Muscle layer of colon (tissue), 2 donors: ENCODE data around the gene LRRN4.

Source experiments
- H3K27ac ChIP-seq: one replicate; pipeline ENCODE4 v1.7.0; 2013; ENCODE audit warnings: low read depth, mild to moderate bottlenecking, low read length, moderate library complexity
- H3K27me3 ChIP-seq, 2 donors: one replicate each; pipeline ENCODE4 v1.7.0; 2013; ENCODE audit warnings: low read length in 2 of 2, mild to moderate bottlenecking in 2 of 2; ENCODE audit not compliant: insufficient read depth in 2 of 2, control insufficient read depth in 1 of 2
- H3K36me3 ChIP-seq: one replicate; pipeline ENCODE4 v1.7.0; 2013; ENCODE audit warnings: mild to moderate bottlenecking, low read length; ENCODE audit not compliant: insufficient read depth
- H3K4me1 ChIP-seq: one replicate; pipeline ENCODE4 v1.7.0; 2013; ENCODE audit warnings: mild to moderate bottlenecking, low read length; ENCODE audit not compliant: insufficient read depth
- H3K4me3 ChIP-seq, 2 donors: one replicate each; pipeline ENCODE4 v1.7.0; 2013; ENCODE audit warnings: low read length in 2 of 2, low read depth in 1 of 2, mild to moderate bottlenecking in 1 of 2, moderate library complexity in 1 of 2
- H3K9ac ChIP-seq: one replicate; pipeline ENCODE4 v1.7.0; 2013; ENCODE audit warnings: low read length
- H3K9me3 ChIP-seq: one replicate; pipeline ENCODE4 v1.7.0; 2013; ENCODE audit warnings: mild to moderate bottlenecking, low read length
- donor health status: abdominal sarcoma.
- donor health status: Adenocarcinoma of cecum.

The LRRN4 gene

GRCh38 chr20:6053776-6054688 lies at the start of gene LRRN4:
Gene LRRN4, minus strand, starts transcription at chr20:6054060. Its CDS starts 1,261 bp downstream, at chr20:6052799.
- no peak within 1 kb of the TSS for H3K4me3 ChIP-seq
- H3K4me1 ChIP-seq: no peaks in the 10 kb centered on the region
- peaks cover 6 to 28% of the 10 kb centered on the region in 2 donors for H3K27me3 ChIP-seq
- H3K9ac ChIP-seq: no peak within 1 kb of the TSS
- H3K27ac ChIP-seq: no peak within 1 kb of the TSS
- H3K9me3 ChIP-seq: no peaks in the 10 kb centered on the region
- H3K36me3 ChIP-seq: no peaks in the 10 kb centered on the region

- Histone ChIP-seq H3K4me1 (no peaks in the 10 kb centered on the region), H3K9ac (no peak overlapping the region), H3K4me3 (no peak overlapping the region), H3K27me3 (no peaks in the 10 kb centered on the region), H3K27ac (no peak overlapping the region), H3K9me3 (no peaks in the 10 kb centered on the region), H3K36me3 (no peaks in the 10 kb centered on the region)
Observed at GRCh38 chr20:6103301-6103700, 49.4 kb upstream of the LRRN4 start.

GRCh38 chr20:6101346-6101745 lies 47.5 kb upstream of the LRRN4 start:
- Histone ChIP-seq H3K36me3 (no peaks in the 10 kb centered on the region), H3K9ac (no peak overlapping the region), H3K9me3 (no peaks in the 10 kb centered on the region), H3K4me1 (no peaks in the 10 kb centered on the region), H3K27ac (no peak overlapping the region), H3K27me3 (no peaks in the 10 kb centered on the region), H3K4me3 (no peak overlapping the region)

- H3K27me3 ChIP-seq: no peaks in the 10 kb centered on the region
- H3K9me3 ChIP-seq: no peaks in the 10 kb centered on the region
- H3K36me3 ChIP-seq: no peaks in the 10 kb centered on the region
- no peak overlapping the region for H3K9ac ChIP-seq
- no peak overlapping the region for H3K4me3 ChIP-seq
- no peak overlapping the region for H3K27ac ChIP-seq
- H3K4me1 ChIP-seq: no peaks in the 10 kb centered on the region
Observed at GRCh38 chr20:6100246-6100645, 46.4 kb upstream of the LRRN4 start.

GRCh38 chr20:6099819-6100218 lies 46.0 kb upstream of the LRRN4 start:
- H3K9me3 ChIP-seq: no peaks in the 10 kb centered on the region
- H3K27me3 ChIP-seq: no peaks in the 10 kb centered on the region
- H3K36me3 ChIP-seq: no peaks in the 10 kb centered on the region
- no peaks in the 10 kb centered on the region for H3K4me1 ChIP-seq
- H3K4me3 ChIP-seq: no peak overlapping the region
- no peak overlapping the region for H3K9ac ChIP-seq
- H3K27ac ChIP-seq: no peak overlapping the region

- Histone ChIP-seq H3K4me1 (no peaks in the 10 kb centered on the region), H3K9ac (no peak overlapping the region), H3K9me3 (no peaks in the 10 kb centered on the region), H3K27me3 (no peaks in the 10 kb centered on the region), H3K27ac (no peak overlapping the region), H3K36me3 (no peaks in the 10 kb centered on the region), H3K4me3 (no peak overlapping the region)
Observed at GRCh38 chr20:6095409-6095808, 41.5 kb upstream of the LRRN4 start.

GRCh38 chr20:6094565-6094964 lies 40.7 kb upstream of the LRRN4 start:
- no peak overlapping the region for H3K27ac ChIP-seq
- H3K27me3 ChIP-seq: no peaks in the 10 kb centered on the region
- H3K36me3 ChIP-seq: no peaks in the 10 kb centered on the region
- no peaks in the 10 kb centered on the region for H3K4me1 ChIP-seq
- H3K4me3 ChIP-seq: no peak overlapping the region
- no peak overlapping the region for H3K9ac ChIP-seq
- H3K9me3 ChIP-seq: no peaks in the 10 kb centered on the region

GRCh38 chr20:6094063-6094462 lies 40.2 kb upstream of the LRRN4 start:
- no peak overlapping the region for H3K27ac ChIP-seq
- no peak overlapping the region for H3K9ac ChIP-seq
- H3K9me3 ChIP-seq: no peaks in the 10 kb centered on the region

GRCh38 chr20:6091661-6092060 lies 37.8 kb upstream of the LRRN4 start:
- Histone ChIP-seq H3K36me3 (no peaks in the 10 kb centered on the region), H3K27ac (no peak overlapping the region), H3K9me3 (no peaks in the 10 kb centered on the region)

More at GRCh38 chr20:6094063-6094462, 40.2 kb upstream of the LRRN4 start:
- Histone ChIP-seq H3K27me3 (no peaks in the 10 kb centered on the region), H3K4me3 (no peak overlapping the region), H3K4me1 (no peaks in the 10 kb centered on the region), H3K36me3 (no peaks in the 10 kb centered on the region)

GRCh38 chr20:6086868-6087267 lies 33.0 kb upstream of the LRRN4 start:
- Histone ChIP-seq H3K9ac (no peak overlapping the region), H3K4me1 (no peaks in the 10 kb centered on the region), H3K4me3 (no peak overlapping the region), H3K27ac (no peak overlapping the region), H3K36me3 (no peaks in the 10 kb centered on the region), H3K27me3 (no peaks in the 10 kb centered on the region), H3K9me3 (no peaks in the 10 kb centered on the region)

More at GRCh38 chr20:6091661-6092060, 37.8 kb upstream of the LRRN4 start:
- Histone ChIP-seq H3K4me3 (no peak overlapping the region), H3K27me3 (no peaks in the 10 kb centered on the region), H3K4me1 (no peaks in the 10 kb centered on the region), H3K9ac (no peak overlapping the region)

GRCh38 chr20:6083926-6084325 lies 30.1 kb upstream of the LRRN4 start:
- Histone ChIP-seq H3K27ac (no peak overlapping the region), H3K4me1 (no peaks in the 10 kb centered on the region), H3K27me3 (no peaks in the 10 kb centered on the region), H3K4me3 (no peak overlapping the region), H3K9ac (no peak overlapping the region), H3K9me3 (no peaks in the 10 kb centered on the region), H3K36me3 (no peaks in the 10 kb centered on the region)

- H3K9ac ChIP-seq: no peak overlapping the region
- no peak overlapping the region for H3K27ac ChIP-seq
- no peaks in the 10 kb centered on the region for H3K36me3 ChIP-seq
- H3K27me3 ChIP-seq: no peaks in the 10 kb centered on the region
- no peak overlapping the region for H3K4me3 ChIP-seq
- H3K9me3 ChIP-seq: no peaks in the 10 kb centered on the region
- no peaks in the 10 kb centered on the region for H3K4me1 ChIP-seq
Observed at GRCh38 chr20:6081236-6081635, 27.4 kb upstream of the LRRN4 start.
